OCI-LY3 (cell line): ENCODE measurements around the gene TARBP2.

Experiments
- H2AFZ ChIP-seq: fragments of 200-600, 300-600 bp; shearing (Covaris generic); 2 replicates; pipeline ENCODE4 v1.6.0; 2014; ENCODE audit warnings: antibody characterized with exemption, low read depth, low read length
- H3K27ac ChIP-seq: fragments of 200-600, 300-600 bp; sonication (generic); 2 replicates; pipeline ENCODE4 v1.5.1; 2014; ENCODE audit warnings: mild to moderate bottlenecking, low read length, moderate library complexity, mixed read lengths
- H3K27me3 ChIP-seq: fragments of 200-600, 300-600 bp; sonication (generic); 2 replicates; pipeline ENCODE4 v1.6.1; 2014; ENCODE audit warnings: low read depth, low read length, mixed read lengths
- H3K36me3 ChIP-seq: fragments of 200-600, 300-600 bp; sonication (generic); replicated peaks from 2 replicates; pipeline ENCODE3; 2014; ENCODE audit warnings: low read depth, low read length, mixed read lengths
- H3K4me1 ChIP-seq: fragments of 300-600, 200-600 bp; sonication (generic); 2 replicates; pipeline ENCODE4 v1.6.1; 2014; ENCODE audit warnings: low read length, mixed read lengths
- H3K4me2 ChIP-seq: fragments of 200-600, 300-600 bp; sonication (generic); 2 replicates; pipeline ENCODE4 v1.6.1; 2014; ENCODE audit warnings: low read length, mixed read lengths
- H3K4me3 ChIP-seq: fragments of 300-600, 200-600 bp; sonication (generic); 2 replicates; pipeline ENCODE4 v1.5.1; 2014; ENCODE audit warnings: antibody characterized with exemption, mild to moderate bottlenecking, low read length, moderate library complexity
- H3K79me2 ChIP-seq: fragments of 300-600, 200-600 bp; shearing (Covaris generic); 2 replicates; pipeline ENCODE4 v1.6.1; 2014; ENCODE audit warnings: mild to moderate bottlenecking, low read length, mixed read lengths
- H3K9ac ChIP-seq: fragments of 300-600, 200-600 bp; shearing (Covaris generic); 2 replicates; pipeline ENCODE4 v1.6.0; 2014; ENCODE audit warnings: mild to moderate bottlenecking, low read length, moderate library complexity
- H3K9me3 ChIP-seq: fragments of 200-600, 300-600 bp; shearing (Covaris generic); 2 replicates; pipeline ENCODE4 v1.6.1; 2014; ENCODE audit warnings: low read length, mixed read lengths; ENCODE audit not compliant: insufficient read depth
- H4K20me1 ChIP-seq: fragments of 200-600, 300-600 bp; sonication (generic); 2 replicates; pipeline ENCODE4 v1.6.1; 2016; ENCODE audit warnings: low read length, mixed read lengths; ENCODE audit not compliant: insufficient read depth
- EZH2phosphoT487 ChIP-seq: fragments of 200-600 bp; shearing (Covaris generic); IDR thresholded peaks from 2 replicates; pipeline ENCODE4 v1.6.1; 2018; ENCODE audit warnings: antibody characterized with exemption, mixed run types, low read depth
- TF ChIP-seq, protein P1 (sequence below): fragments of 200-600, 300-600 bp; sonication (generic); IDR thresholded peaks from 2 replicates; pipeline ENCODE4 v1.5.1; 2014; ENCODE audit warnings: antibody characterized with exemption, low read length, low read depth

The TARBP2 gene

DNA sequence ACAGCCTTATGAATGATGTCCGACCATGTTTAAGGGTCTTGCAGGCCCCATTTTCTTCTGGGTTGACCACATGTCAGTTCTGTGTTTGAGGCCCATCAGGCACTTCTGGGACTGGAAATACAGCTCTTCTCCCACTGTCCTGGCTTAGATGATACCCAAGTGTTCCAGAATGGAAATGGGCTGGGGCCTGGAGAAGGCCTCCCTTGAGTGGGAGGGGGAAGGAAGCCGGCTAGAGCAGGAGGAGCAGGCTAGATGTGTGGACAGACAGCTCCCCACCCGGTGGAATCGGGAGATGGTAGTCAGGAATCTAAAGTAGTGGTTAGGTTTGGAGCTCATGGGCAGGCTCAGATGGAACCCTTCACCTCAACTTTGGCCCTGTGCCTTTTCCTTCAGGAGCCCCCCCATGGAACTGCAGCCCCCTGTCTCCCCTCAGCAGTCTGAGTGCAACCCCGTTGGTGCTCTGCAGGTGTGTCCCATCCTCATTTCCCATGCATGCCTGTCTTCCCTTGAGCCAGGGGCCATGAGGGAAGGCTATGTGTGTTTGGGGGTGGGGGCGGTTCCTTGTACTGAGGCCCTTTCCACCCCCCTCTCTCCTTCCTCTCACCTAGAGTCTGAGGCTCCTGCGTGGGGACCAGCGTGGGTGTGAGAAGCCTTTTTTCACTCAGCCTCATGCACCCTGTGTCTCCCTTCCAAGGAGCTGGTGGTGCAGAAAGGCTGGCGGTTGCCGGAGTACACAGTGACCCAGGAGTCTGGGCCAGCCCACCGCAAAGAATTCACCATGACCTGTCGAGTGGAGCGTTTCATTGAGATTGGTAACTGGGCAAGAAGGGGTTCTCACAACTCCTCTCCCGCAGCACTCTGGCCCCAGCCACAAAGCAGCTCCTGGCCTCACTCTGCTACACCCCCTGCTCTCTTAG, 3.2 kb downstream of the TARBP2 start:
- H3K27ac ChIP-seq, result no peak overlapping the region
- H3K9ac ChIP-seq, result no peak overlapping the region
- no peak overlapping the region for H3K4me3 ChIP-seq
- peaks cover 4% of the 10 kb centered on the region for H3K36me3 ChIP-seq
- H2AFZ ChIP-seq, result no peak overlapping the region
- H3K4me2 ChIP-seq, result no peak overlapping the region
- no peaks in the 10 kb centered on the region for H4K20me1 ChIP-seq
- no peaks in the 10 kb centered on the region for H3K9me3 ChIP-seq
- no peaks in the 10 kb centered on the region for H3K27me3 ChIP-seq
- TF ChIP-seq, protein P1, sequence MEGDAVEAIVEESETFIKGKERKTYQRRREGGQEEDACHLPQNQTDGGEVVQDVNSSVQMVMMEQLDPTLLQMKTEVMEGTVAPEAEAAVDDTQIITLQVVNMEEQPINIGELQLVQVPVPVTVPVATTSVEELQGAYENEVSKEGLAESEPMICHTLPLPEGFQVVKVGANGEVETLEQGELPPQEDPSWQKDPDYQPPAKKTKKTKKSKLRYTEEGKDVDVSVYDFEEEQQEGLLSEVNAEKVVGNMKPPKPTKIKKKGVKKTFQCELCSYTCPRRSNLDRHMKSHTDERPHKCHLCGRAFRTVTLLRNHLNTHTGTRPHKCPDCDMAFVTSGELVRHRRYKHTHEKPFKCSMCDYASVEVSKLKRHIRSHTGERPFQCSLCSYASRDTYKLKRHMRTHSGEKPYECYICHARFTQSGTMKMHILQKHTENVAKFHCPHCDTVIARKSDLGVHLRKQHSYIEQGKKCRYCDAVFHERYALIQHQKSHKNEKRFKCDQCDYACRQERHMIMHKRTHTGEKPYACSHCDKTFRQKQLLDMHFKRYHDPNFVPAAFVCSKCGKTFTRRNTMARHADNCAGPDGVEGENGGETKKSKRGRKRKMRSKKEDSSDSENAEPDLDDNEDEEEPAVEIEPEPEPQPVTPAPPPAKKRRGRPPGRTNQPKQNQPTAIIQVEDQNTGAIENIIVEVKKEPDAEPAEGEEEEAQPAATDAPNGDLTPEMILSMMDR, result no peak
- no peak for TF ChIP-seq EZH2phosphoT487
- H3K79me2 ChIP-seq, result peaks cover 17% of the 10 kb centered on the region
- peaks cover 17% of the 10 kb centered on the region for H3K4me1 ChIP-seq

DNA sequence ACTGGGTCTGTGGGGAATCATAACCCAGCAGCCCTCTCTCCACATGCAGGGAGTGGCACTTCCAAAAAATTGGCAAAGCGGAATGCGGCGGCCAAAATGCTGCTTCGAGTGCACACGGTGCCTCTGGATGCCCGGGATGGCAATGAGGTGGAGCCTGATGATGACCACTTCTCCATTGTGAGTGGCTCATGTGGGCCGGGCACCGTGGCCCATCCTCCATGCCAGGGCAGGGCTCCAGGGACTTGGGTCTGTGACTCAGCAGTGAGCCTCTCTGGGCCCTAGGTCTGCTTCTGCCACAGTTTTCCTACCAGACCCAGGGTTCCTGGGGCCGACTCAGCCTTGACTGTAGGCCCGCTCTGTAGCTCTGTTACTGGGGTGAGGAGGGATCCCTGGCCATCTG, 4.0 kb downstream of the TARBP2 start:
- no peaks in the 10 kb centered on the region for H3K9me3 ChIP-seq
- no peaks in the 10 kb centered on the region for H4K20me1 ChIP-seq
- H3K4me3 ChIP-seq, result no peak overlapping the region
- no peaks in the 10 kb centered on the region for H3K27me3 ChIP-seq
- H3K4me2 ChIP-seq, result no peak overlapping the region
- peaks cover 13% of the 10 kb centered on the region for H3K4me1 ChIP-seq
- H3K9ac ChIP-seq, result no peak overlapping the region
- no peak overlapping the region for H3K27ac ChIP-seq
- peaks cover 17% of the 10 kb centered on the region for H3K79me2 ChIP-seq
- TF ChIP-seq, protein P1, result no peak
- H3K36me3 ChIP-seq, result peaks cover 4% of the 10 kb centered on the region
- H2AFZ ChIP-seq, result no peak overlapping the region

DNA sequence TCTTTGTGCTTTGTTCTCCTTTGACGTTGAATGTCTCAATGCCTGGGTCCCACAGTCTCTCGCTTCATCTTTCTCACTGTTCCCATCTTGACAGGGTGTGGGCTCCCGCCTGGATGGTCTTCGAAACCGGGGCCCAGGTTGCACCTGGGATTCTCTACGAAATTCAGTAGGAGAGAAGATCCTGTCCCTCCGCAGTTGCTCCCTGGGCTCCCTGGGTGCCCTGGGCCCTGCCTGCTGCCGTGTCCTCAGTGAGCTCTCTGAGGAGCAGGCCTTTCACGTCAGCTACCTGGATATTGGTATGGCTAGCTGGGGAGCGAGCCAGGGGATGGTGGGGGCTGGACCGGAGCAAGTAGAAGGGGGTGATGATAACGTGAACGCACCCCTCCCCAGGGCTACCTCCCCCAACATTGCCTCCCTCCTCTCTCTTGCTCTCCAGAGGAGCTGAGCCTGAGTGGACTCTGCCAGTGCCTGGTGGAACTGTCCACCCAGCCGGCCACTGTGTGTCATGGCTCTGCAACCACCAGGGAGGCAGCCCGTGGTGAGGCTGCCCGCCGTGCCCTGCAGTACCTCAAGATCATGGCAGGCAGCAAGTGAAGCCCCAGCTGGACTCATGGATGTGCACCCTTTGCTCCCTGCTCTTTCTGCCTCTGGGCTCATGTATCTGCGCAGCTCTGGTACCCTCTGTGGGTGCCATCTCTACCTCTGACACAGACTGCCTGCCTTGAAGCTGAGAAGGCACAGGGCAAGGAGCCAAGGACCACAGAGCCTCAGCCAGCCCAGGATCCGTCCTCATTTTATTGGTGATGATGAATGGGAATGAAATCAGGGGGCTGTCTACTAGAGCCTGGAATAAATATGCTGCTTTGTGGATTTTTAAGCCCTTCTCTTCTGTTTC, 4.7 kb downstream of the TARBP2 start:
- peaks cover 4% of the 10 kb centered on the region for H3K36me3 ChIP-seq
- no peaks in the 10 kb centered on the region for H3K9me3 ChIP-seq
- no peaks in the 10 kb centered on the region for H3K27me3 ChIP-seq
- no peak for TF ChIP-seq EZH2phosphoT487
- TF ChIP-seq, protein P1, result no peak
- no peak overlapping the region for H3K27ac ChIP-seq
- H2AFZ ChIP-seq, result no peak overlapping the region
- H3K4me1 ChIP-seq, result peaks cover 10% of the 10 kb centered on the region
- no peaks in the 10 kb centered on the region for H4K20me1 ChIP-seq
- H3K4me3 ChIP-seq, result no peak overlapping the region
- no peak overlapping the region for H3K9ac ChIP-seq
- H3K4me2 ChIP-seq, result no peak overlapping the region
- peaks cover 17% of the 10 kb centered on the region for H3K79me2 ChIP-seq

DNA sequence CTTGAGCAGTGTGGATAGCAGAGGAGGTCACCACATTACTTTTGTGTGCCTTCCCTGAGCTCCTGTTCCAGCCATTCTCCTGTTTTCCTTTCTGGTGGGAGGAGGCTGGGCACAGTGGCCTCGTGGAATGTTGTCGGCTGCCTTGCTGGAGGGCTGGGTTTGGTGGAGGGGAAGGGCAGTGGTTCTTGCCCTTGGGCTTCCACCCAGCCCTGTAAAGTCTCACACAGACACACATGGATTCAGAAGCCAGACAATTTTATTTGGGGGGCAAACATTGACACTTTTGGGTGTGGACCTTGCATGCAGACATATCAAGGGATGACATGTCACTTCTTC, 5.3 kb downstream of the TARBP2 start:
- no peak for TF ChIP-seq EZH2phosphoT487
- TF ChIP-seq, protein P1, result no peak
- no peaks in the 10 kb centered on the region for H3K9me3 ChIP-seq
- H3K27ac ChIP-seq, result no peak overlapping the region
- H3K27me3 ChIP-seq, result no peaks in the 10 kb centered on the region
- no peak overlapping the region for H3K4me2 ChIP-seq
- H3K4me1 ChIP-seq, result peaks cover 10% of the 10 kb centered on the region
- H4K20me1 ChIP-seq, result no peaks in the 10 kb centered on the region
- peaks cover 4% of the 10 kb centered on the region for H3K36me3 ChIP-seq
- H2AFZ ChIP-seq, result no peak overlapping the region
- H3K9ac ChIP-seq, result no peak overlapping the region
- peaks cover 17% of the 10 kb centered on the region for H3K79me2 ChIP-seq
- no peak overlapping the region for H3K4me3 ChIP-seq
